OCI-LY7 (cell line): Measurements from ENCODE around the gene TTC33. TPM values are rescaled to one million over a fixed set of nuclear protein-coding genes. Genes with fewer than 3 reads are reported as not detected.

Experiments used
- BruUV-seq: library from RNA; stranded (reverse); fragments of 400-500 nt; replicated peaks from 2 replicates; lab custom pipeline; 2021; lab: Mats Ljungman, UMichigan
- CTCF ChIA-PET: fragments of 300-600 bp; sonication (Branson Sonifier 250); formaldehyde crosslinking; loops from one replicate; lab custom pipeline; 2022; ENCODE audit warnings: antibody characterized with exemption; ENCODE audit not compliant: unreplicated experiment; lab: Charles Lee
- POLR2A ChIA-PET: fragments of 300-600 bp; sonication (Branson Sonifier 250); formaldehyde crosslinking; loops from one replicate; lab custom pipeline; 2022; ENCODE audit warnings: antibody characterized with exemption; lab: Charles Lee
- DNase-seq: peaks from one replicate; pipeline ENCODE4 v3.0.0-alpha.2; 2015; ENCODE audit warnings: low spot score
- H2AFZ ChIP-seq: fragments of 200-600 bp; sonication (generic), shearing (Covaris generic); 2 replicates; pipeline ENCODE4 v1.6.1; 2014; ENCODE audit warnings: mild to moderate bottlenecking, antibody characterized with exemption, low read length, moderate library complexity
- H3K27ac ChIP-seq: fragments of 200-600 bp; sonication (generic); 2 replicates; pipeline ENCODE4 v1.5.1; 2014; ENCODE audit warnings: mixed run types, low read depth, mild to moderate bottlenecking, moderate library complexity, low read length, inconsistent platforms; ENCODE audit not compliant: poor library complexity, severe bottlenecking
- H3K36me3 ChIP-seq: fragments of 200-600 bp; sonication (generic); 2 replicates; pipeline ENCODE4 v1.6.1; 2014; ENCODE audit warnings: mild to moderate bottlenecking, antibody characterized with exemption, low read length, moderate library complexity, mixed read lengths; ENCODE audit not compliant: insufficient read depth
- H3K4me1 ChIP-seq: fragments of 200-600 bp; sonication (generic); 2 replicates; pipeline ENCODE4 v1.5.1; 2014; ENCODE audit warnings: mild to moderate bottlenecking, low read length; ENCODE audit not compliant: insufficient read depth, poor library complexity, severe bottlenecking
- H3K4me2 ChIP-seq: fragments of 200-600 bp; sonication (generic); 2 replicates; pipeline ENCODE4 v1.6.1; 2014; ENCODE audit warnings: mild to moderate bottlenecking, low read length
- H3K4me3 ChIP-seq: fragments of 200-600 bp; sonication (generic); 2 replicates; pipeline ENCODE4 v1.5.1; 2014; ENCODE audit warnings: mild to moderate bottlenecking, low read depth, low read length; ENCODE audit not compliant: poor library complexity, severe bottlenecking
- H3K79me2 ChIP-seq: fragments of 200-600 bp; sonication (generic); 2 replicates; pipeline ENCODE4 v1.6.1; 2016; ENCODE audit warnings: low read depth, mild to moderate bottlenecking, low read length, moderate library complexity, mixed read lengths; ENCODE audit not compliant: insufficient read depth
- H3K9me2 ChIP-seq: fragments of 200-600 bp; sonication (generic); 2 replicates; pipeline ENCODE4 v1.6.1; 2016; ENCODE audit warnings: mild to moderate bottlenecking, low read length, mixed read lengths; ENCODE audit not compliant: insufficient read depth
- H3K9me3 ChIP-seq: fragments of 200-600 bp; sonication (generic); 2 replicates; pipeline ENCODE4 v1.6.1; 2014; ENCODE audit warnings: mild to moderate bottlenecking, mixed run types, low read length, mixed read lengths
- H4K20me1 ChIP-seq: fragments of 200-600 bp; sonication (generic); 2 replicates; pipeline ENCODE4 v1.6.1; 2014; ENCODE audit warnings: mild to moderate bottlenecking, antibody characterized with exemption, low read length, moderate library complexity, mixed read lengths; ENCODE audit not compliant: insufficient read depth
- CTCF ChIP-seq: fragments of 200-600 bp; sonication (generic); conservative IDR thresholded peaks from 2 replicates; pipeline ENCODE4 v1.5.1; 2014; ENCODE audit warnings: mild to moderate bottlenecking, antibody characterized with exemption, low read length, moderate library complexity, mixed read lengths
- EZH2phosphoT487 ChIP-seq: fragments of 200-600 bp; sonication (generic); IDR thresholded peaks from 2 replicates; pipeline ENCODE4 v1.6.1; 2018; ENCODE audit warnings: low read depth, borderline replicate concordance, mild to moderate bottlenecking, mixed run types, antibody characterized with exemption, low read length, moderate library complexity, mixed read lengths
- intact Hi-C: fragments of 100-400 bp; cut with micrococcal nuclease; formaldehyde crosslinking; loops from one replicate; pipeline ENCODE4 v1.10.0; 2022; ENCODE audit not compliant: unreplicated experiment
- total RNA-seq, 2 experiments: library from RNA; depleted of rRNA in 1 of 2; stranded (reverse); fragments of >200 nt in 1 of 2; shearing (Covaris generic) in 1 of 2; gene quantifications; 2 replicates each; pipeline ENCODE4 v1.2.3, GENCODE V29; 2014 to 2022

TTC33 gene
- total RNA-seq, 2 experiments from 2014 or later: 15.9 to 20.5 TPM

GRCh38 chr5:40685193-40685592 lies 70.6 kb downstream of the TTC33 start:
- peaks cover 5% of the 10 kb centered on the region for H3K4me1 ChIP-seq
- no peak overlapping the region for H3K4me3 ChIP-seq
- intact Hi-C loops: loop anchor here (5.0 kb wide), 4 partner anchors 52 to 1108 kb away; no protein-coding TSS in a partner anchor
- no TSS peak for BruUV-seq
- no peak overlapping the region for H3K27ac ChIP-seq
- H3K4me2 ChIP-seq: no peak overlapping the region; the same call in 1 of the 2 replicates
- ChIA-PET POLR2A (interaction anchor here (0.9 to 1.1 kb wide), 2 partner anchors 28 to 248 kb away, joined by 3 read pairs; no protein-coding TSS in a partner anchor), CTCF (no interaction called here)
- H4K20me1 ChIP-seq: no peaks in the 10 kb centered on the region
- no peak for TF ChIP-seq CTCF
- no peak for TF ChIP-seq EZH2phosphoT487
- no peaks in the 10 kb centered on the region for H3K9me3 ChIP-seq
- no peaks in the 10 kb centered on the region for H3K9me2 ChIP-seq
- DNase-seq: no peak
- H2AFZ ChIP-seq: no peak overlapping the region
- H3K79me2 ChIP-seq: no peaks in the 10 kb centered on the region
- H3K36me3 ChIP-seq: no peaks in the 10 kb centered on the region

- Histone ChIP-seq H3K4me3 (no peak overlapping the region), H3K27ac (no peak overlapping the region), H3K79me2 (no peaks in the 10 kb centered on the region), H2AFZ (no peak overlapping the region), H3K4me2 (peak overlapping the region; percentile 100; the same call in 1 of the 2 replicates), H3K4me1 (peaks cover 15% of the 10 kb centered on the region), H4K20me1 (no peaks in the 10 kb centered on the region), H3K36me3 (no peaks in the 10 kb centered on the region), H3K9me3 (no peaks in the 10 kb centered on the region), H3K9me2 (no peaks in the 10 kb centered on the region)
- intact Hi-C loops: loop anchor here (5.0 kb wide), 2 partner anchors 306 to 651 kb away; no protein-coding TSS in a partner anchor
- no peak for DNase-seq
- ChIA-PET CTCF (no interaction called here), POLR2A (interaction anchor here (0.7 to 1.1 kb wide), 3 partner anchors 59 to 563 kb away, joined by 3 read pairs; no protein-coding TSS in a partner anchor)
- BruUV-seq: no TSS peak
- TF ChIP-seq EZH2phosphoT487 (no peak), CTCF (no peak)
These were observed 72.5 kb downstream of the TTC33 start for GRCh38 chr5:40683305-40683704.
